H9 (cell line): Measurements from ENCODE around the gene NDUFA3. TPM values are rescaled to one million over a fixed set of nuclear protein-coding genes. Genes with fewer than 3 reads are reported as not detected.

Experiments
- DNase-seq: peaks from one replicate; pipeline ENCODE4 v3.0.0-alpha.2; 2017
- H2AFZ ChIP-seq: one replicate; pipeline ENCODE4 v1.6.1; 2013; ENCODE audit warnings: mild to moderate bottlenecking, low read length, control low read depth, moderate library complexity
- H2AK5ac ChIP-seq: 2 replicates; pipeline ENCODE4 v1.6.1; 2013; ENCODE audit warnings: low read length, control low read depth, mixed read lengths; ENCODE audit not compliant: insufficient read length
- H2BK120ac ChIP-seq: one replicate; pipeline ENCODE4 v1.6.1; 2013; ENCODE audit warnings: low read depth, mild to moderate bottlenecking, low read length, control low read depth, inconsistent platforms; ENCODE audit not compliant: poor library complexity, severe bottlenecking
- H2BK12ac ChIP-seq: 2 replicates; pipeline ENCODE4 v1.6.1; 2013; ENCODE audit warnings: low read length, control low read depth, mixed read lengths, low read depth; ENCODE audit not compliant: insufficient read length
- H2BK15ac ChIP-seq: 2 replicates; pipeline ENCODE4 v1.6.1; 2013; ENCODE audit warnings: low read depth, low read length, control low read depth
- H2BK20ac ChIP-seq: one replicate; pipeline ENCODE4 v1.6.1; 2013; ENCODE audit warnings: low read depth, mild to moderate bottlenecking, low read length, control low read depth, inconsistent platforms; ENCODE audit not compliant: poor library complexity, severe bottlenecking
- H2BK5ac ChIP-seq: 2 replicates; pipeline ENCODE4 v1.6.1; 2013; ENCODE audit warnings: low read length, control low read depth, mixed read lengths; ENCODE audit not compliant: insufficient read length
- H3K14ac ChIP-seq: 2 replicates; pipeline ENCODE4 v1.6.1; 2013; ENCODE audit warnings: low read length, control low read depth; ENCODE audit not compliant: insufficient read depth
- H3K18ac ChIP-seq: 2 replicates; pipeline ENCODE4 v1.6.1; 2013; ENCODE audit warnings: low read depth, mild to moderate bottlenecking, mixed read lengths, low read length, control low read depth; ENCODE audit not compliant: insufficient read length
- H3K23ac ChIP-seq: 2 replicates; pipeline ENCODE4 v1.6.1; 2013; ENCODE audit warnings: low read length, control low read depth, mixed read lengths, low read depth; ENCODE audit not compliant: insufficient read length
- H3K23me2 ChIP-seq: 2 replicates; pipeline ENCODE4 v1.6.1; 2013; ENCODE audit warnings: low read depth, mild to moderate bottlenecking, mixed read lengths, low read length, control low read depth; ENCODE audit not compliant: insufficient read length, poor library complexity, severe bottlenecking
- H3K27ac ChIP-seq: 2 replicates; pipeline ENCODE4 v1.5.1; 2013; ENCODE audit warnings: low read length, control low read depth, mixed read lengths, low read depth; ENCODE audit not compliant: insufficient read length
- H3K27me3 ChIP-seq: 2 replicates; pipeline ENCODE4 v1.6.1; 2013; ENCODE audit warnings: low read length, control low read depth, inconsistent platforms; ENCODE audit not compliant: insufficient read depth
- H3K4ac ChIP-seq: 2 replicates; pipeline ENCODE4 v1.6.1; 2013; ENCODE audit warnings: low read depth, mild to moderate bottlenecking, control low read depth, inconsistent platforms, low read length, moderate library complexity
- H3K4me1 ChIP-seq: 2 replicates; pipeline ENCODE4 v1.6.1; 2013; ENCODE audit warnings: low read length, control low read depth, inconsistent platforms; ENCODE audit not compliant: insufficient read depth
- H3K4me2 ChIP-seq: 2 replicates; pipeline ENCODE4 v1.6.1; 2013; ENCODE audit warnings: low read length, control low read depth, mixed read lengths; ENCODE audit not compliant: insufficient read length, insufficient read depth
- H3K56ac ChIP-seq: 2 replicates; pipeline ENCODE4 v1.6.1; 2013; ENCODE audit warnings: low read depth, mild to moderate bottlenecking, mixed read lengths, low read length, control low read depth; ENCODE audit not compliant: insufficient read length
- H3K79me1 ChIP-seq: 2 replicates; pipeline ENCODE4 v1.6.1; 2013; ENCODE audit warnings: low read depth, mild to moderate bottlenecking, moderate library complexity, low read length, control low read depth, inconsistent platforms; ENCODE audit not compliant: insufficient read depth, poor library complexity, severe bottlenecking
- H3K79me2 ChIP-seq: 2 replicates; pipeline ENCODE4 v1.6.1; 2013; ENCODE audit warnings: low read length, control low read depth, inconsistent platforms; ENCODE audit not compliant: insufficient read depth
- H3K9ac ChIP-seq: 2 replicates; pipeline ENCODE4 v1.6.1; 2013; ENCODE audit warnings: low read length, control low read depth, mixed read lengths; ENCODE audit not compliant: insufficient read length; ENCODE audit errors: extremely low read depth
- H3K9me3 ChIP-seq: one replicate; pipeline ENCODE4 v1.6.1; 2013; ENCODE audit warnings: low read depth, low read length, inconsistent platforms; ENCODE audit not compliant: control insufficient read depth
- H3T11ph ChIP-seq: one replicate; pipeline ENCODE4 v1.6.1; 2013; ENCODE audit warnings: mild to moderate bottlenecking, low read length, control low read depth, inconsistent platforms
- H4K20me1 ChIP-seq: one replicate; pipeline ENCODE4 v1.6.1; 2013; ENCODE audit not compliant: control insufficient read depth, insufficient read length, insufficient read depth
- H4K5ac ChIP-seq: 2 replicates; pipeline ENCODE4 v1.6.1; 2013; ENCODE audit warnings: low read depth, mild to moderate bottlenecking, mixed read lengths, low read length, control low read depth; ENCODE audit not compliant: insufficient read length
- H4K8ac ChIP-seq: replicated peaks from 2 replicates; pipeline ENCODE4 v1.6.1; 2013; ENCODE audit warnings: low read length, control low read depth, mixed read lengths, low read depth; ENCODE audit not compliant: insufficient read length
- H4K91ac ChIP-seq: 2 replicates; pipeline ENCODE4 v1.6.1; 2013; ENCODE audit warnings: low read depth, mild to moderate bottlenecking, moderate library complexity, mixed read lengths, low read length, control low read depth; ENCODE audit not compliant: insufficient read length
- H3K27ac Mint-ChIP-seq, 3 experiments: 2 replicates in 2 of 3; 3 replicates in 1 of 3; pipeline ENCODE4 v1.8.0; 2020 to 2021; ENCODE audit warnings: mixed read lengths in 3 of 3, mild to moderate bottlenecking in 1 of 3, moderate library complexity in 1 of 3
- H3K27me3 Mint-ChIP-seq: 2 replicates; pipeline ENCODE4 v1.8.0; 2021; ENCODE audit warnings: low read depth, mild to moderate bottlenecking, moderate library complexity, mixed read lengths
- H3K36me3 Mint-ChIP-seq, 3 experiments: 2 replicates in 2 of 3; 3 replicates in 1 of 3; pipeline ENCODE4 v1.8.0; 2020 to 2021; ENCODE audit warnings: low read depth in 3 of 3, mixed read lengths in 3 of 3; ENCODE audit not compliant: insufficient read depth in 1 of 3
- H3K4me1 Mint-ChIP-seq, 2 experiments: 2 replicates each; pipeline ENCODE4 v1.8.0; 2020; ENCODE audit warnings: mixed read lengths in 2 of 2
- H3K4me3 Mint-ChIP-seq, 2 experiments: 2 replicates in 1 of 2; 3 replicates in 1 of 2; pipeline ENCODE4 v1.8.0; 2020 to 2021; ENCODE audit warnings: mild to moderate bottlenecking in 2 of 2, mixed read lengths in 2 of 2, moderate library complexity in 1 of 2
- H3K9me3 Mint-ChIP-seq, 2 experiments: 2 replicates in 1 of 2; 3 replicates in 1 of 2; pipeline ENCODE4 v1.8.0; 2020; ENCODE audit warnings: mild to moderate bottlenecking in 2 of 2, mixed read lengths in 2 of 2, moderate library complexity in 1 of 2
- CTCF ChIP-seq: fragments of 200-600 bp; sonication (generic); conservative IDR thresholded peaks from 3 replicates; pipeline ENCODE4 v1.8.0; 2021; ENCODE audit warnings: antibody characterized with exemption, mild to moderate bottlenecking
- WGBS: extraction: QIAGEN DNeasy Blood & Tissue Kit; methylation state at CpG from one replicate; pipeline ENCODE4 v1.1.7; 2013; ENCODE audit warnings: missing lambda C conversion rate, low lambda C conversion rate, mixed read lengths; ENCODE audit not compliant: insufficient read length; ENCODE audit errors: extremely low coverage; 5-methylcytosine and 5-hydroxymethylcytosine counted together
- total RNA-seq: library from RNA; stranded (reverse); gene quantifications from 2 replicates; pipeline ENCODE4 v1.2.1, GENCODE V29; 2021

Gene NDUFA3
- total RNA-seq, 1 experiment from 2014 or later, result 174 TPM

GRCh38 chr19:54121259-54121658 is 18.6 kb downstream of the NDUFA3 start:
- Histone ChIP-seq H3K9ac (no peak overlapping the region), H3K4me1 (no peaks in the 10 kb centered on the region; the same call in 1 of the 2 replicates), H3K18ac (no peak overlapping the region), H4K8ac (no peak overlapping the region), H3K4me2 (no peak overlapping the region), H2BK12ac (no peak overlapping the region), H3K27ac (no peak overlapping the region), H3K27me3 (no peaks in the 10 kb centered on the region), H4K20me1 (no peaks in the 10 kb centered on the region), H3K23ac (no peak overlapping the region), H2BK120ac (no peak overlapping the region), H4K91ac (no peak overlapping the region), H3K79me1 (peaks cover 7% of the 10 kb centered on the region), H2BK5ac (no peak overlapping the region), H2AK5ac (no peak overlapping the region), H3K9me3 (no peaks in the 10 kb centered on the region), H4K5ac (no peak overlapping the region), H2AFZ (no peak overlapping the region), H3K79me2 (no peaks in the 10 kb centered on the region; the same call in 1 of the 2 replicates), H2BK20ac (no peak overlapping the region), H2BK15ac (no peak overlapping the region), H3K56ac (no peak overlapping the region), H3K4ac (no peak overlapping the region), H3T11ph (no peak overlapping the region), H3K23me2 (no peaks in the 10 kb centered on the region), H3K14ac (no peak overlapping the region)
- H3K4me1 Mint-ChIP-seq, result peaks cover 3 to 4% of the 10 kb centered on the region in 2 experiments; a peak in 3 of 4 replicates
- TF ChIP-seq CTCF, result no peak
- peaks cover 33 to 73% (median 68%) of the 10 kb centered on the region in 3 experiments for H3K36me3 Mint-ChIP-seq
- no peak overlapping the region for H3K4me3 Mint-ChIP-seq
- no CpG with 5 or more reads among the region's 10 CpGs for WGBS
- no peak overlapping the region for H3K27ac Mint-ChIP-seq
- no peaks in the 10 kb centered on the region for H3K27me3 Mint-ChIP-seq
- no peaks in the 10 kb centered on the region for H3K9me3 Mint-ChIP-seq
- DNase-seq, result no peak
